HCT116 (cell line): ENCODE data around the gene ADAMTS6. TPM values are rescaled to one million over a fixed set of nuclear protein-coding genes. Genes with fewer than 3 reads are reported as not detected.

Source experiments
- ATAC-seq: fragments of 200-7000 bp; cut with Tn5 transposase; 2 replicates; pipeline ENCODE4 v1.9.1; 2020; ENCODE audit warnings: mild to moderate bottlenecking, moderate library complexity
- BruUV-seq: library from RNA; stranded (reverse); fragments of 400-500 nt; replicated peaks from 2 replicates; lab custom pipeline; 2021; lab: Mats Ljungman, UMichigan
- CTCF ChIA-PET: fragments of 300-600 bp; sonication (Branson Sonifier 250); formaldehyde crosslinking; loops from one replicate; lab custom pipeline; 2021; ENCODE audit warnings: antibody characterized with exemption; lab: Charles Lee
- POLR2A ChIA-PET: fragments of 300-600, 350-600 bp; sonication (Branson Sonifier 250); formaldehyde crosslinking; loops from one replicate; lab custom pipeline; 2021; ENCODE audit warnings: antibody characterized with exemption; lab: Charles Lee
- RAD21 ChIA-PET, 2 experiments: fragments of 300-600 bp; sonication (Branson Sonifier 250); formaldehyde crosslinking; loops; one replicate each; lab custom pipeline; 2023; ENCODE audit warnings: low total read pairs in 2 of 2; ENCODE audit not compliant: uncharacterized antibody in 2 of 2, unreplicated experiment in 2 of 2, low non-redundant PET in 1 of 2; lab: Charles Lee
- DNase-seq: peaks from one replicate; pipeline ENCODE4 v3.0.0-alpha.2; 2010; ENCODE audit warnings: low read depth, low spot score
- H2AFZ ChIP-seq: fragments of 200-600 bp; shearing (Covaris generic), sonication (generic); 2 replicates; pipeline ENCODE4 v1.6.1; 2017; ENCODE audit warnings: low read depth, mixed run types, mixed read lengths, antibody characterized with exemption, low read length; ENCODE audit not compliant: poor library complexity, severe bottlenecking
- H3K27ac ChIP-seq: 2 replicates; pipeline ENCODE4 v1.5.1; 2012; ENCODE audit warnings: low read depth, low read length
- H3K27me3 ChIP-seq: fragments of 200-600 bp; sonication (generic); 2 replicates; pipeline ENCODE4 v1.6.1; 2016; ENCODE audit warnings: mixed run types, low read length, mixed read lengths; ENCODE audit not compliant: insufficient read depth
- H3K36me3 ChIP-seq, 2 experiments: fragments of 200-500 bp in 1 of 2; fragments of 200-600 bp in 1 of 2; sonication (Bioruptor generic) in 1 of 2; sonication (generic) in 1 of 2; 2 replicates each; pipeline versions ENCODE4 v1.5.1 to v1.6.1; 2014 to 2016; ENCODE audit warnings: low read length in 2 of 2, inconsistent platforms in 1 of 2, mixed read lengths in 1 of 2, mixed run types in 1 of 2; ENCODE audit not compliant: insufficient read depth in 2 of 2, control insufficient read depth in 1 of 2
- H3K4me1 ChIP-seq, 2 experiments: fragments of 200-600 bp in 1 of 2; sonication (generic) in 1 of 2; 2 replicates each; pipeline versions ENCODE4 v1.5.1 to v1.6.1; 2012 to 2017; ENCODE audit warnings: low read length in 2 of 2, inconsistent platforms in 1 of 2, mild to moderate bottlenecking in 1 of 2, mixed read lengths in 1 of 2, mixed run types in 1 of 2, moderate library complexity in 1 of 2; ENCODE audit not compliant: insufficient read depth in 2 of 2, control insufficient read depth in 1 of 2
- H3K4me2 ChIP-seq: fragments of 200-600 bp; sonication (generic); 2 replicates; pipeline ENCODE4 v1.6.1; 2017; ENCODE audit warnings: mixed run types, low read length, mixed read lengths
- H3K4me3 ChIP-seq, 2 experiments: fragments of 200-600 bp in 1 of 2; sonication (generic) in 1 of 2; replicated peaks in 1 of 2; 2 replicates each; pipeline ENCODE4 v1.5.1; 2011 to 2016; ENCODE audit warnings: low read length in 2 of 2, control low read depth in 1 of 2, low read depth in 1 of 2, mild to moderate bottlenecking in 1 of 2, mixed read lengths in 1 of 2, mixed run types in 1 of 2
- H3K79me2 ChIP-seq: fragments of 200-600 bp; sonication (generic); 2 replicates; pipeline ENCODE4 v1.6.1; 2017; ENCODE audit warnings: mild to moderate bottlenecking, mixed run types, low read length, moderate library complexity, mixed read lengths; ENCODE audit not compliant: insufficient read depth
- H3K9ac ChIP-seq: fragments of 200-600 bp; sonication (generic); 2 replicates; pipeline ENCODE4 v1.6.1; 2016; ENCODE audit warnings: low read length, mixed read lengths
- H3K9me2 ChIP-seq: fragments of 200-600 bp; sonication (generic), shearing (Covaris generic); 2 replicates; pipeline ENCODE4 v1.6.1; 2017; ENCODE audit warnings: mixed run types, mild to moderate bottlenecking, moderate library complexity; ENCODE audit not compliant: insufficient read depth
- H3K9me3 ChIP-seq, 2 experiments: fragments of 200-500 bp in 1 of 2; fragments of 200-600 bp in 1 of 2; sonication (Bioruptor generic) in 1 of 2; sonication (generic) in 1 of 2; 2 replicates each; pipeline ENCODE4 v1.6.1; 2014 to 2017; ENCODE audit warnings: low read length in 2 of 2, mixed read lengths in 2 of 2, inconsistent platforms in 1 of 2, low read depth in 1 of 2, mild to moderate bottlenecking in 1 of 2, mixed run types in 1 of 2, moderate library complexity in 1 of 2; ENCODE audit not compliant: control insufficient read depth in 1 of 2, insufficient read depth in 1 of 2
- H4K20me1 ChIP-seq: fragments of 200-600 bp; sonication (generic), shearing (Covaris generic); 2 replicates; pipeline ENCODE4 v1.6.1; 2017; ENCODE audit warnings: mixed run types, mild to moderate bottlenecking, moderate library complexity; ENCODE audit not compliant: insufficient read depth
- CBX3 ChIP-seq: IDR thresholded peaks from 2 replicates; pipeline ENCODE4 v1.6.1; 2012; ENCODE audit warnings: low read depth
- EGR1 ChIP-seq: IDR thresholded peaks from 2 replicates; pipeline ENCODE4 v1.6.1; 2012; ENCODE audit warnings: low read depth
- ELF1 ChIP-seq: IDR thresholded peaks from 2 replicates; pipeline ENCODE4 v1.6.1; 2012; ENCODE audit warnings: low read depth, borderline replicate concordance
- EZH2 ChIP-seq: fragments of 200-600 bp; sonication (generic); IDR thresholded peaks from 2 replicates; pipeline ENCODE4 v1.6.1; 2017; ENCODE audit warnings: antibody characterized with exemption, mixed run types
- EZH2phosphoT487 ChIP-seq: fragments of 200-600 bp; IDR thresholded peaks from 2 replicates; pipeline ENCODE4 v1.6.1; 2018; ENCODE audit warnings: antibody characterized with exemption, borderline replicate concordance
- FOSL1 ChIP-seq: IDR thresholded peaks from 2 replicates; pipeline ENCODE4 v1.6.1; 2012; ENCODE audit warnings: low read depth
- JUND ChIP-seq: IDR thresholded peaks from 2 replicates; pipeline ENCODE4 v1.6.1; 2012
- MAX ChIP-seq: IDR thresholded peaks from 2 replicates; pipeline ENCODE4 v1.6.1; 2012
- POLR2A ChIP-seq: IDR thresholded peaks from 2 replicates; pipeline ENCODE4 v1.7.0; 2011; ENCODE audit warnings: borderline replicate concordance; ENCODE audit not compliant: insufficient read depth, insufficient read length; ENCODE audit errors: extremely low read depth
- POLR2AphosphoS5 ChIP-seq: IDR thresholded peaks from 2 replicates; pipeline ENCODE4 v1.6.1; 2011; ENCODE audit warnings: mild to moderate bottlenecking, low read depth, low read length, moderate library complexity
- RAD21 ChIP-seq: IDR thresholded peaks from 2 replicates; pipeline ENCODE4 v1.6.1; 2012; ENCODE audit warnings: low read depth, mild to moderate bottlenecking
- SIN3A ChIP-seq: IDR thresholded peaks from 2 replicates; pipeline ENCODE4 v1.6.1; 2012; ENCODE audit warnings: low read depth
- SP1 ChIP-seq: IDR thresholded peaks from 2 replicates; pipeline ENCODE4 v1.6.1; 2012; ENCODE audit warnings: low read depth
- SRF ChIP-seq: IDR thresholded peaks from 2 replicates; pipeline ENCODE4 v1.6.1; 2012; ENCODE audit warnings: low read depth
- TCF7L2 ChIP-seq: IDR thresholded peaks from 2 replicates; pipeline ENCODE4 v1.7.0; 2011; ENCODE audit warnings: borderline replicate concordance, inconsistent platforms; ENCODE audit not compliant: insufficient read depth, insufficient read length; ENCODE audit errors: extremely low read depth
- YY1 ChIP-seq: IDR thresholded peaks from 2 replicates; pipeline ENCODE4 v1.6.1; 2011; ENCODE audit warnings: low read length, low read depth, moderate library complexity, mild to moderate bottlenecking; ENCODE audit not compliant: insufficient replicate concordance; ENCODE audit errors: extremely low read depth
- ZFX ChIP-seq: fragments of 450-650 bp; IDR thresholded peaks from 2 replicates; pipeline ENCODE4 v1.6.1; 2017
- intact Hi-C: fragments of 100-400 bp; cut with micrococcal nuclease; formaldehyde crosslinking; loops from 2 replicates; pipeline ENCODE4 v1.10.0; 2022
- total RNA-seq: library from RNA; stranded (reverse); gene quantifications from one replicate; pipeline ENCODE4 v1.2.1, GENCODE V29; 2021; ENCODE audit not compliant: unreplicated experiment
- TF ChIP-seq, protein P1 (sequence below): IDR thresholded peaks from 2 replicates; pipeline ENCODE4 v1.6.1; 2012

The ADAMTS6 gene
- total RNA-seq, 1 experiment from 2014 or later, result 0.93 TPM

GRCh38 chr5:65355301-65355700 is 126.4 kb downstream of the ADAMTS6 start (continued):
- TF ChIP-seq CBX3 (no peak), JUND (no peak), SIN3A (no peak), YY1 (no peak), ZFX (no peak), SRF (no peak), EGR1 (no peak)

- ChIA-PET RAD21 (no interaction called here), CTCF (no interaction called here), POLR2A (no interaction called here)
- Histone ChIP-seq H3K9ac (no peak overlapping the region), H3K27ac (no peak overlapping the region), H4K20me1 (no peaks in the 10 kb centered on the region), H3K4me3 (no peak overlapping the region), H2AFZ (no peak overlapping the region), H3K79me2 (no peaks in the 10 kb centered on the region), H3K9me2 (no peaks in the 10 kb centered on the region), H3K9me3 (peaks cover 0 to 5% of the 10 kb centered on the region in 2 experiments; a peak in 1 of 4 replicates), H3K4me2 (no peak overlapping the region), H3K27me3 (no peaks in the 10 kb centered on the region), H3K4me1 (no peaks in the 10 kb centered on the region), H3K36me3 (no peaks in the 10 kb centered on the region)
- ATAC-seq, result no peak
- DNase-seq, result no peak
- TF ChIP-seq POLR2A (no peak), EZH2 (no peak)
- intact Hi-C loops, result no loop called here
- BruUV-seq, result no TSS peak
Measured at GRCh38 chr5:65341835-65342234, 139.9 kb downstream of the ADAMTS6 start.

- Histone ChIP-seq H3K4me1 (no peaks in the 10 kb centered on the region), H4K20me1 (no peaks in the 10 kb centered on the region), H3K27ac (no peak overlapping the region), H3K9me2 (no peaks in the 10 kb centered on the region), H3K79me2 (no peaks in the 10 kb centered on the region), H3K4me2 (no peak overlapping the region), H3K4me3 (no peak overlapping the region), H2AFZ (no peak overlapping the region), H3K27me3 (no peaks in the 10 kb centered on the region), H3K9ac (no peak overlapping the region), H3K36me3 (no peaks in the 10 kb centered on the region), H3K9me3 (peaks cover 0 to 5% of the 10 kb centered on the region in 2 experiments; a peak in 1 of 4 replicates)
- POLR2A ChIA-PET, result no interaction called here
- CTCF ChIA-PET, result no interaction called here
- DNase-seq (no peak), ATAC-seq (no peak)
- no TSS peak for BruUV-seq
- intact Hi-C loops, result no loop called here
- RAD21 ChIA-PET, result no interaction called here
- TF ChIP-seq RAD21 (no peak), SIN3A (no peak), SRF (no peak), FOSL1 (no peak), ZFX (no peak), EZH2 (no peak), MAX (no peak), YY1 (no peak), CBX3 (no peak), ELF1 (no peak), JUND (no peak), EGR1 (no peak), EZH2phosphoT487 (no peak), TCF7L2 (no peak), SP1 (no peak), POLR2AphosphoS5 (no peak)
- TF ChIP-seq, protein P1, sequence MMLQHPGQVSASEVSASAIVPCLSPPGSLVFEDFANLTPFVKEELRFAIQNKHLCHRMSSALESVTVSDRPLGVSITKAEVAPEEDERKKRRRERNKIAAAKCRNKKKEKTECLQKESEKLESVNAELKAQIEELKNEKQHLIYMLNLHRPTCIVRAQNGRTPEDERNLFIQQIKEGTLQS, result no peak
Measured at GRCh38 chr5:65338606-65339151, 143.0 kb downstream of the ADAMTS6 start.
